ENCODE measurements around the gene THYN1.
"Not testable (repeated sequence)": the region's sequence is repeated elsewhere in the genome, so short reads cannot be mapped to it uniquely, and the experiment has no call there.

THYN1 gene

DNA sequence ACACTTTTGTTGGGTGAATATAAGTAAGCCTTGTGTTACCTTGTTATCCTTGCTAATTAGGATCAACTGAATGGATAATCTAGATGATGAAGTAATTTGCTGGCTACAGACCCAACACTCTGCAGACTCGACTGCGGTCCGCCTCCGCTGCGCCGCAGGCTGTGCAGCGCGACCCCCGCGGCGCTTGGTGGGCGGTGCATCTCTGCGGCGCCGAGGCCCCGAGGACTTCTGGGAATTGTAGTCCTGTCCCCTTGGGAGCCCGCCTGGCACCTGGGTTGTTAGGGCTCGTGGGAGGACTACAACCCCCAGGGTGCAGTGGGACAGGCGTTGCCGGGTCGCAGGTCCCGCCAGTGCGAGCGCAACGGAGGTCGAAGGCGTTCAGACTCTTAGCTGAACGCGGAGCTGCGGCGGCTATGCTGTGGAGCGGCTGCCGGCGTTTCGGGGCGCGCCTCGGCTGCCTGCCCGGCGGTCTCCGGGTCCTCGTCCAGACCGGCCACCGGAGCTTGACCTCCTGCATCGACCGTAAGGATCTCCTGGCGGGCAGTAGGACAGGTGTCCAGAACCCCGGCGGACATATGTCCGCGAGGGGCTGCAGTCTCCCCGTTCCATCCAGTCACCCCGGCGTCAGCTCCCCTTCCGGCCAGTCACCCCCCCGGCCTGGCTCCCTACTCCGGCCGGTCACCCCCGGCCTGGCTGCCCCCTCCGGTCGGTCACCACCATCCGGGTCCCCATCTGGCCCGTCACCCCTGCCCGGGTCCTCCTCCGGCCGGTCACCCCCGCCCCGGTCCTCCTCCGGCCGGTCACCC lies at the start of gene THYN1, which contains the start of gene ACAD8:
Gene THYN1 (minus strand): TSS at position 165 of the 806 bp plus-strand sequence. CDS start 470 bp downstream, outside the sequence.
Gene ACAD8 (plus strand): TSS at position 381 of the 806 bp plus-strand sequence. CDS start 33 bp downstream, at position 414.
- DNase-seq = peak; percentile 53

DNA sequence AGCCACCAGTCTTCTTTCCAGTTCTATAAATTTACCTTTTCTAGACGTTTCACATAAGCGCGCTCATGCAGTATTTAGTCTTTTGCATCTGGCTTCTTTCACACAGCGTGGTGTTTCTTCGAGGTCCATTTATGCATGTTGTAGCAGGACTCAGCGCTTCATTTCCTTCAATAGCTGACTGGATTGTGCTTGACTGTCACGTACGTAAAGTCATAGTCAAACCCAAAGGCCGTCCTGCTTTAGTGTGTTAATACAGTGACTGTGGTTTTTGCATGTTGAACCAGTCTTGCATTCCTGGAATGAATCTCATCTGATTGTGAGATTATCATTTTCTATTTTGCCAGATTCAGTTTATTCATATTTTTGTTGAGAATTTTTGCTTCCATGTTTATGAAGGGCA lies 41.5 kb upstream of the THYN1 start:
- DNase-seq = no peak

DNA sequence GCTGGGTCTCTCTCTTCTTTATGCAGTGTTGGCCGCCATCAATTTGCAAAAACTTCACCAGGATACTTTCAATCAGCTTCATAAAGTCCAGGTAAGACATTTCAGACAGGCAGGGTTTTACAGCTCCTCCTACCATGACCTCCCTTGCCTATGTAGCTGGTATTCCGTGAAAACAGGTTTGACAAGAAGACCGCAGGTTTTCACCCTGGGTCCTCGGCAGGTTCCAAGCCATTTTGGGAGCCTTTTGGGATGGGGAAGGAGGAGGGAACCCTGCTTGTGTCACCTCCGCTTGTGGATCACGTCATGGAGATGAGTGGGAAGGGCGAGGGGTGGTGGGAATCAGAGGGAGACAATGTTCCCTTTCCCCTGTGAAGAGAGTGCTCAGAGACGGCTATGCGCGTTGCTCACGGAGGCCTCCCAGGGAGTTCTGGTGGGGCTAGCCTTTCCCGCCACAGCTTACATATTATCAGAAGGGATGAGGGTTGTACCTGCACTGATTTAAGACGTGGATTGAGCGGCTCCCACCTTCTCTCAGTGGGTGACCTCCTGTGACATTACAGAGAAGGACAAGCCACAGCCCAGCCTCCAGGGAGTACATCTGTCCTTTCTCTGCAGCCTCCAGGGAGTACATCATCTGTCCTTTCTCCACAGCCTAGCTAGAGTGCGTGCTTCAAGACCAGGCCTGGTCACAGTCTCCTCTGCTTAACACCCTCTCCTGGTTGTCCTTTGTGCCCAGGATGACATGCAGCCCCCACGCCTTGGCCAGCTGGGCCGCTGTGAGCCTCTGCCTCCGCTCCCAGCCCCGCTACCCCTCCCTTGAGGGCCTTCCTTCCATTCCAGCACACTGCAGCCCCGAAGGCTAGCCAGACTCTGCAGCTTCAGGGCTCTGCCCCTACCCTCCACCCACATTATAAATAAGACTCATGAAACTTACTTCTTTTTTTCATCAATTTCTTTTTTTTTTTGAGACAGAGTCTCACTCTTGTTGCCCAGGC lies 40.3 kb upstream of the THYN1 start:
- no peak for DNase-seq

DNA sequence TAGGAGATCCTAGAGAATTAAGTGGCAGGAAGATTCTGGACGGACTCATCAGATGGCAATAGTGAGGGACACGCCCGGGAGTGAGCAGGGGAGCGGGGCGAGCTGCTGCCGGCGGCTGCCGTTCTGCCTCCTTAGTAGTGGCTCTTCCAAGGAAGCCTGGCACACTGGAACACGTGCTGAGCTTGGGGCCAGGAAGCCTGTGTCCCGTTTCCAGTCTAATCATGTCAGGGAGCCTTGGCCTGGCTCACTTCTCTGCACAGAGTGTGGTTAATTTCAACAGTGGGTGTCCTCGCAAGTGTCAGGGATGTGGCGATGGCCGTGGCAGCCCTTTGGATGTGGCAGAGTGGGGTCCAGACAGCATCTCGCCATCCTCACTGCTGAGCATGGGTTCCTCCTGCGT lies 39.5 kb upstream of the THYN1 start:
- DNase-seq = no peak

DNA sequence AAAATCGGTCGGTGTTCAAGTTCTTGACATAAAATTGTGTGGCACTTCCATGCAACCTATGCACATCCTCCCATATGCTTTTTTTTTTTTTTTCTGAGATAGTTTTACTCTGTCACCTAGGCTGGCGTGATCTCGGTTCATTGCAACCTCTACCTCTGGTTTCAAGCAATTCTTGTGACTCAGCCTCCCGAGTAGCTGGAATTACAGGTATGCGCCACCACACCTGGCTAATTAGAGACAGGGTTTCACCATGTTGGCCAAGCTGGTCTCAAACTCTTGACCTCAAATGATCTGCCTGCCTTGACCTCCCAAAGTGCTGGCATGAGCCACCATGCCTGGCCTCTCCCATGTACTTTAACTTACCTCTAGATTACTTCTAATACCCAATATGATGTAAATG lies 38.0 kb upstream of the THYN1 start:
- DNase-seq = no peak

DNA sequence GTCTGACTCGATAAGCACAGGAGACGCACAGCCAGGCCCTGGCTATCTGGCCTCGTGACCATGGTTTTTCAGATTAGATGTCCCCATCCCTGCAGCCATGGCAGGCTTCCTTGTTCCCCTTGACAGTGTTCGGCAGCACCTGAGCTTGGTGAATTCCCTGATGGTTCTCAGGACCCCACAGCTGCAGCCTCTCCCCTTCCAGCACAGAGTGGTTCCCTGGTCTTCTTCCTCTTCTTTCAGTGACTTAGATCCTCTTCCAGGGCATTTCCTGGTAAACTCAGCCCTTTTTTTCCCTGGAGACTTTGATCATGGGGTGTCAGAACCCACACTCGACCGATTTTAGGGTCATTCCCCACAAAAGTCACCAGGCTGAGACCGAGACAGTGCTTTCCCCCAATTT lies 37.5 kb upstream of the THYN1 start:
- no peak for DNase-seq

DNA sequence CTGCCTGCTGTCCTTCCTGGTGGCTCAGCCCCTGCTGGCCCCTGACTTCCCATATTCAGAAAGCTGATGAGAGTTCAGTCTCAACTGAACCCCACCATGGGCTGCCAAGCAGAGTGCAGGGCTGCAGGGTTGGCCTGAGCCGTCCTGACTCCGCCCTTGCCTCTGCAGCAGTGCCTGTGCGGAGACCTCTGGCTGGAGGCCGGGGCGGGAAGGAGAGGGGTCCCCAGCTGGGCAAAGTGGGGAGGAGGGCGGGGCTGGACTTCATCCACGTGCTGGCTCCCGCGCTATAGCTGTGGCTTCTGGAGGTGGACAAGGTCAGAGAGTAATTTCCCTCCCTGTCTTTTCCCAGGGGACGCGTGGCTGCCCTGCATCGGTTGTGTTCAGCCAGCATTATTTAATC lies 36.6 kb upstream of the THYN1 start:
- no peak for DNase-seq

DNA sequence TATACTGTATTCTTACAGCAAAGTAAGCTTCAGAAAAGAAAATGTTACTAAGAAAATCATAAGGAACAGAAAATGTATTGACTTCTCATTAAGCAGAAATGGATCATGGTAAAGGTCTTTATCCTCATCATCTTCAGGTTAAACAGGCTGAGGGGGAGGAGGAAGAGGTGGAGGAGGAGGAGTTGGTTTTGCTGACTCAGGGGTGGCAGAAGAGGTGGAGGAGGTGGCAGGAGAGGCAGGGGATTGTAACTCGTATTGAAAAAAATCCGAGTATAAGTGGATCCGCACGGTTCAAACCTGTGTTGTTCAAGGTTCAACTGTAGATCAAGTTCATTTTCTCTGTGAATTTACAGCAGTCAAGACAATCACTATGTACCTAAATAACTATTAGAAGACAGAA lies 36.0 kb upstream of the THYN1 start:
- no peak for DNase-seq

DNA sequence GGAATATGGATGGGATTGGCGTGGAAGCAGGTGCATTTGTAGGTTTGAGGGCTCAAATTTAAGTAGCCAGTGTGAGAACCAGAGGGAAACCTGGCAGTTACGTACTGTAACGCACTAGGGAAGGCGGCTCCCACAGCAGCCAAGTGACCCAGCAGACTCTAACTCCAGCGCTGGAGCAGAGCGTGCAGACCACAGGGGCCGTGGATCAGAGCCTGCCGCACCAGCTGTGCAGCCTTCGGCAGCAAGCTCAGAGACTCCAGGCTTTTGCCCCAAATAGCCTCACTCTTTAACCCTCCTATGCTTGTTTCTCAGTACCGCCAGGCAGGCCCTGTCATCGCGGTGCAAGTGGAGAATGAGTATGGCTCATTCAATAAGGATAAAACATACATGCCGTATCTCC lies 35.3 kb upstream of the THYN1 start:
- no peak for DNase-seq

DNA sequence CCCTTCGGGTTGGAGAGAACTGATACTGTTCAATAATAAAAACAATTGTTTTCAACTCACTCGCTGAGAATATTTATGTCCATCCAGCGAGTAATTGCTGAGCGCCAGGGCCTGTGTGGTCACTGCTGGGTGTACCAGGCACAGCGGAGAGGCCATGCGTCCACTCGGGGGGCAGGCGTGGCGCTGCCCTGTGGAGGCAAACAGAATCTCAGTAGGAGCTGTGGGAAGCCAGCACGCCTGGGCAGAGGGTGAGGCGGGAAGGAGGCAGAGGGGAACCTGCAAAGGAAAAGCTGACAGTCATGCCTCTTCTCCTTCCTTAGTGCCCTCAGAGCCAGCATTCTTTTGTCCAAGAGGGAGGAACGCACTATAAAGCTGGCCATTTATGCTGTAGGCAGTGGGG lies 34.4 kb upstream of the THYN1 start:
- no peak for DNase-seq

DNA sequence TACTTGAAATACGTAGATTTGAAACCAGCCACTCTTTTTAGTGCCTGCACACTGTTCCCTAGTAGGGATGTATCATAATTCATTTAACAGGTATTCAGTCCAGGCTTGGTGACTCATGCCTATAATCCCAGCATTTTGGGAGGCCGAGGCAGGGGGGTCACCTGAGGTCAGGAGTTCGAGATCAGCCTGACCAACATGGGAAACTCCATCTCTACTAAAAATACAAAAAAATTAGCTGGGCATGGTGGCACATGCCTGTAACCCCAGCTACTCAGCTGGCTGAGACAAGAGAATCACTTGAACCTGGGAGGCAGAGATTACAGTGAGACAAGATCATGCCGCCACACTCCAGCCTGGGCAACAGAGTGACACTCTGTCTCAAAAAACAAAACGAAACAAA lies 31.2 kb upstream of the THYN1 start:
- DNase-seq = not testable (repeated sequence)

DNA sequence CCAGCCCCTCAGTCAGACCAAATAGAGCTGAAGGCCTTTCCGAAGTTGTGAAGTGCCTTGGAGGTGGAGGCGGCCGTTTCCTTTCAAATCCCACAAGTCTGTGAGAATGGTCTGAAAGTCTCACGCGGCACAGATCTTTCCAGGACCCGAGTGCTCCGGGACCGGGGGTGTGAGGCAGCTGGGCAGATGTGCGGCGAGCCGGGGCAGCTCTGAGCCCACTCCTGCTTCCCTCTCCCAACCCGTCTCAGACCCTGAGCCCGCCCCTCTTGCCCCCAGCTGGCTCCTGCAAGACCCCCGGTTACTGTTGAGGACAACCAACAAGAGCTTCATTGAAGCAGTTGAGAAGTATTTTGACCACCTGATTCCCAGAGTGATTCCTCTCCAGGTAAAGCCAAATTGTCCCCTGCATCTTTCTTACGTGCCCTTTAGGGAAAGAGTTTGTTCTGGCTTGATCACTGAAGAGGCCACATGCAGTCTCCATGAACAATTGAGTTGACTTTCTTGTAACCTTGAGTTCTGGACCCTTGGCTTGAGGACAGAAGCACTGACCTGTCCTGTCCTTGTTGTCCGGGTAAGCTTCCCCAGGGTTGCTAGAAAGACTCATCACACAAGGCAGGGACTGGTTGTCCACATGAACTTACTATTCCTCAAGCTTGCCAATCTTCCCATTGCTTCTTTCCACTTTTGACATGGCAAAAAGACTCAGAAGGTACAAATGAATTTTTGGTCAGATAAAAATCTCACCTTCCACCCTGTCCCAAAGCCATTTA lies 30.5 kb upstream of the THYN1 start:
- no peak for DNase-seq

DNA sequence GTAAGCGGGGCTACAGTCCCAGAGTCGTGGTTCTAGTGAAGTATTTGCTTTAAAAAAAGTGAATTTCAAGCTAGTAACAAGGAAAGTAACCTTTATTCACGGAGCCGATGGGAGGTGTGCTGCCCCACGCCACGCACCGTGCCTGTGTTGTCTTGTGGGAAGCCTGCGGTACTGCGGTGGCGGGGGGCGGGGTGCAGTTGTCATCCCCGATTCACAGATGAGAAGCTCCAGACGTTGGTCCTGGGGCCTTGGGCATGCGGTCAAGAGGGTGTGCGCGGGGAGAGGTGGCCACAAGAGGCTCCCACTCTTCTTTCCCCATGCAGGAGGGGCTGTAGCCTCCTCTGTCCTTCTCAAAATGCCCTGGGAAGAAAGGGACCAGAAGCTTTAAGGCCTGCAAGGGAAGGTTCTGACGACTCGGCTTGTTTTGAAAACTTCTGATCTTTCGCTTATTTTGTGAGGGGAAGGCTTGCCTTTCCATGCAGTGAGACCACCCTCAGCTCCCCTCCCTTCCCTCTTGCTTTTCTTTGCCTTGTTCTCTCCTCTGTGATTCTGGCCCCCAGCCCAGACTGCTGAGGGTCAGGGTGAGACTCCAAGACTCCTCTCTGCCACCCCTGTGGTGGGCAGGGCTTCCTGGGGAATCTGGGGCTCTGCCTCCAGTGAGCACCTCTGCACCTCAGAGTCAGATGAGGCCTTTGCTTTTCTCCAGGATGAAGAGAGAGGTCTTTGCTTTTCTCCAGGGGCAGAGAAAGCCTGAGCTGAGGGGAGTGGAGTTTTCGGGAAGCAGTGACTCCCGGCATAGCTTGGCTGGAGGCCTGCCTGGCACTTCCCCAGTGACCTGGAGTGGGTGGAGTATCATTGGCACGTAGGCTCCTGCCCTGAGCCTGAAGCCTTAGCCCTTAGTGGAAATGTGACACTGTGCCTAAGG lies 29.2 kb upstream of the THYN1 start:
- no peak for DNase-seq

DNA sequence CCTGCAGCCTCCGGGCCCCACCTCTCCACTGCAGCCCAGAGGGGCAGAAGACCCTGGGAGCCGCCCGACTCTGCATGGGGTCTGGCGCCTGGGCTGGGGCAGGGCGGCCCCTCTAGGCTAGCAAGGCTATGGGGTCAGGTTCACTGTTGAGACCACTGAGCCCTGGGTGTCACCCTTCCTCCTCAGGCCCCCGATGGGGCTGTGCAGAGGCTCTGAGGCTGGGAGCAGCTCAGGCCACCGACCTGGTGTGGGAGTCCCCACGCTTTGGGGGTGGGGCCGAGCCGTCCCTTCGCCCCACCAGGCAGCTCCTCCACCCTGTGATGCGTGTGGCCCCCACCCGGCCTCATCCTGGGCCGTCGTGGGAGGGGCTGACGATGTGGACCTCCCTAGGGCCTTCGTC lies 28.5 kb upstream of the THYN1 start:
- DNase-seq = not testable (repeated sequence)

DNA sequence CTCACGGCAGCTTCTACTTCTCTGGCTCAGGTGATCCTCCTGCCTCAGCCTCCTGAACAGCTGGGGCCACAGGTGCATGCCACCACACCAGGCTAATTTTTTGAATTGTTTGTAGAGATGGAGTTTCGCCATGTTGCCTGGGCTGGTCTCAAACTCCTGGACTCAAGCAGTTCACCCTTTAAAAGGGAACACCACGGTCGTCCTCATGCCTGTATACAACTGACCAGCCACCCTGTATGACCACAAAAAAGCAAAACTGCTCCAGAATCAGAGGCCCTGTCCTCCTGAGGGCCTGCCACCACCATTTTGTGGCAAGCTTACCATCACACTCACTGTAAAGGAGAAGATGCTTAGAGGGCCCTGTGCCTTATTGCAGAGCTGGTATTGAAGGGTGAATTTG lies 25.2 kb upstream of the THYN1 start:
- DNase-seq = no peak

DNA sequence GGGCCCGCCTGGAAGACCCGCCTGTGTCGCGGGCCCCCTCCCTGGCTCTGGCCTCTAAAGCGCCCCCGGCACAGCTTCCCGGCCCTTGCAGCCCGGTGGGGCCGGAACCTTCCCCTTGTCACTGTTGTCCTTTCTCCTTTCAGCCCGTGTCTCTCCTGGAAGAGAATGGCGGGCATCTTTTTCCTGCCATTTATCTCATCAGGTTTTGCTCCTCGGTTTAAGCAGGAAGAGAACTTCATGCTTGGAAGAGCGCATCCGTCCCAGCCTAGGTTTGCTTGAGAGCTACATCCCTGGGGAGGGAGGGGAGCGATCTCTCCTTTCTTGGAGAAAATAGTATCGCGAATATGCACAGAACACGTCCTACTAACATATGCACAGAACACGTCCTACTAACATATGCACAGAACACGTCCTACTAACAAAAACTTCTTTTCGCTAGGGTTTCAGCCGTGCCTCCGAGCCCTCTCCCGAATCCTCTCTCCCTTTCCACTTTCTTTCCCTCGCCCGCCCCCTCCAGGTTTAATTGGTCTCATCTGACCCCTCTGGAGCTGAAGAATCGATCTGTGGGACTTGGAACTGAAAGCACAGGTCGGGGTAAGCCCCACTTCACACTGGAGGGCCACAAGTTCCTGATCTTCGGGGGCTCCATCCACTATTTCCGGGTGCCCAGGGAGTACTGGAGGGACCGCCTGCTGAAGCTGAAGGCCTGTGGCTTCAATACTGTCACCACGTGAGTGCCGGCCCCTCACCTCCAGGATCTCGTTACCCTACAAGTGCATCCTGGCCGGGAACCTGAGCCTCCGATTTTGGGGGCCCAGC lies 24.2 kb upstream of the THYN1 start:
- no peak for DNase-seq

DNA sequence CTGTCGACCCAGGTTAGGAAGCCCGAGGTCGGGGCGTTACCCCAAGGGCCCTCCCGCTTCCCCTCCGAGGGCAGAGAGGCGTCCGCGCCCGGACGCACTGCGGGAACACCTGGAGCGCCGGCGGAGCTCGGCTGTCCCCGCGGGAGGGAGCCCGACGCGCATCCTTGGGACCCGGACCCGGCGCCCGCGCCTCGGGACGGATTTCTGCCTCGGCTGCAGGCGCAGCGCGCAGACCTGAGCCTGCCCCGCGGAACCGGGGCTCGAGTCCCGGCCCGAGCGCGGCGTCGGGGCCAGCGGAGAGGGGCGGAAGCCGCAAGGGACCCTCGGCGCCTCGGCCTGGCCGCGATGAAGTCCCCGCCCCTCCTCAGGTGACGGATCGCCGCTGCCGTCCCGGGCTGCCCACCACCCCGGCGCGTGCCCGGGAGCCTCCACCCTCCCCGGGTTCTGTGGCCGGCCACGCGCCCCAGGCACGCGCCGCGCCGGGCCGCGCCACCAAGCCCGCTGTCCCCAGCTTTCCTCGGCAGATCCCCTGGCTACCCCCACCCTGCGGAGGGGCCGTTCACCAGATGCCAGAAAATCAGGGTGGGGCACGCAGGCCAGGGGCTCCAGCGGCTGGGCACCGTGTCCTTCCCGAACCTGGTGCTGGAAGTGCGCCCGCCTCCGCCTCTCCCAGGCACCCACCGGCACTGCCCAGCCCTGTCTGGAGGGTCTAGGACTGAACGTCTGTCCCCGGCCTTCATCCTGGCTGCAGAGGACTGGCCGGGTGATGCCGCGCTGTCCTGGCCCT lies 23.4 kb upstream of the THYN1 start:
- no peak for DNase-seq

DNA sequence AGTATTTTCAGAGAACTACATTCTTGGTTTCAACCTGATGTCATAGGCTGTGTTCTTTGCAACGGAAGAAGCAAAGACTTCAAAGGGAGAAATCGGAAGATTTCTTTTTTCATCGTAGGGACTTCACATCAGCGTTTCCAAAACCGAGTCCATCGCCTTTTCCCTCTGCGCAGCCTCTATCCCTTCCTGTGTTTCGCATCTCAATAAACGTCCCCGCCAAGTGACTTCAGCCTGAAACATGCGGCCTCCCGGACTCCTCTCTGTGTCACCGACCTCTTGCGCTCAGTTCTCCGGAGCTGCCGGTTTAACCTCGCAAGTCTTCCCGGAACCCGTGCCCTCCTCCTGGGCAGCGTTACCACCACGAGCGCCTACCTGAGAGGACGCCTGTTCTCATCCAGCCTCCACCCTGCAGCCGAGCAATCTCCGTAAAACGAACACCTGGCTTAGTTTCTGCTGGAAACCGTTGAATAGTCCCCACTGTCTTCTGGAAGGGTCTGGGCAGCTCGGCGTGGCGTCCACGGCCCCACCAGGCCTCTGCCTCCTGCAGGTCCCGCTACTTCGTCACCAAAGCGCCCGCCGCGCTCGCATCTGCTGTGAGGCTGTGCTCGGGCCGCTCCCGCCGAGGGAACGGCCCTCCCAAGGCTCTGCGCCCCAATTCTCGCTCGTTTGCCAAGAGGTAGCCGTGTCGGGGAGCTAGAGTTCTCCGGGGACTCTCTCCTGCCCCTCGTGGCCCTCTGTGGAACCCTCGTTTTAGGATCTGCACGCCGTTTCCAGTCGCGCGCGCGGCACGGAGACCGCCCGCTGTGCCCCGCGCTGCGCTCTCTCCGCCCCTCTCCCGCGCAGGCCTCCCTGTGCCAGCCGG lies 22.6 kb upstream of the THYN1 start, which contains the start of gene GLB1L3:
Gene GLB1L3 (plus strand): TSS at position 846 of the 862 bp plus-strand sequence. CDS start 362 bp downstream, outside the sequence.
- DNase-seq = peak; percentile 43

DNA sequence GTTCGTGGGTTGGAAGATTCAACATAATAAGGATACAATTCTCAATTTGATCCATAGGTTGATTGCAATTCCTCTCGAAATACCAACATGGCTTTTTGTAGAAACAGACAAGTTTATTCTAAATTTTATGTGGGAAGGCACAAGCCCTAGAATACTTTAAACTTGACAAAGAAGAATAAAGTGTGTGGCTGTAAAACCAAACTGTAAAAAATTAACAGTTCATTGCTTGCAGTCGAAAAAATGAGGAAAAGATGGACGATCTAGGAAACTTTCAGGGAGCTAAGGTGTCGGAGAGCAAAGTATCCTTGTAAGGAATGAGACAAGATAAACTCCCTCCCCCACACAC lies 22.0 kb upstream of the THYN1 start:
- DNase-seq = no peak

All from NCI-H524 treated with DMSO at 0.1 percent for 48 hours (cell line).